ENCODE measurements around the gene OR52N4. TPM values are rescaled to one million over a fixed set of nuclear protein-coding genes. Genes with fewer than 3 reads are reported as not detected.

OR52N4 gene
- total and polyA plus RNA-seq, 10 donors: 0.91 to 6.0 (median 1.5) TPM

- peaks cover 0 to 8% (median 0%) of the 10 kb centered on the region in 6 donors for H3K36me3 ChIP-seq
- no peaks in the 10 kb centered on the region for H3K27me3 ChIP-seq (replicated peaks in 1 of 7)
- peaks cover 0 to 10% (median 3%) of the 10 kb centered on the region in 8 donors for H3K9me3 ChIP-seq
- H3K4me1 ChIP-seq: no peaks in the 10 kb centered on the region
- no peak within 1 kb of the TSS for H3K4me3 ChIP-seq
- TF ChIP-seq CTCF (IDR thresholded peaks at IDR 0.05 in 8 of 11, conservative IDR thresholded peaks at IDR 0.05 in 3 of 11) (no peak), POLR2A (IDR thresholded peaks at IDR 0.05) (no peak), POLR2AphosphoS5 (IDR thresholded peaks at IDR 0.05) (no peak)
- no peak within 1 kb of the TSS for H3K27ac ChIP-seq
- intact Hi-C loops (cut with DNase I; ENCODE audit: low total_unique reads): no loop called here
- DNase-seq: no peak
- 79 to 91% (median 86%) methylated on average over 1 of the region's 1 CpG for WGBS, 5 donors
Observed at GRCh38 chr11:5736396-5736795, 17.6 kb upstream of the OR52N4 start, which contains the start of gene OR56B1. Gene OR56B1 (plus strand): TSS chr11:5736448. CDS start chr11:5736517, 69 bp downstream.

GRCh38 chr11:5737091-5737490 lies 17.0 kb upstream of the OR52N4 start:
- no peaks in the 10 kb centered on the region for H3K4me1 ChIP-seq
- no peaks in the 10 kb centered on the region for H3K27me3 ChIP-seq (replicated peaks in 1 of 7)
- TF ChIP-seq CTCF (IDR thresholded peaks at IDR 0.05 in 8 of 11, conservative IDR thresholded peaks at IDR 0.05 in 3 of 11) (no peak), POLR2AphosphoS5 (IDR thresholded peaks at IDR 0.05) (no peak), POLR2A (IDR thresholded peaks at IDR 0.05) (no peak)
- H3K9me3 ChIP-seq: peaks cover 0 to 17% (median 10%) of the 10 kb centered on the region in 8 donors
- no peak for DNase-seq
- intact Hi-C loops (cut with DNase I; ENCODE audit: low total_unique reads): no loop called here
- H3K4me3 ChIP-seq: no peak overlapping the region
- peaks cover 0 to 8% (median 0%) of the 10 kb centered on the region in 6 donors for H3K36me3 ChIP-seq
- no peak overlapping the region for H3K27ac ChIP-seq

GRCh38 chr11:5737670-5738392 lies 16.2 kb upstream of the OR52N4 start:
- H3K4me3 ChIP-seq: no peak overlapping the region
- WGBS, 5 donors: 83 to 93% (median 88%) methylated on average over 6 of the region's 6 CpGs
- H3K27ac ChIP-seq: no peak overlapping the region
- H3K9me3 ChIP-seq: peaks cover 0 to 24% (median 16%) of the 10 kb centered on the region in 8 donors
- peaks cover 0 to 8% (median 0%) of the 10 kb centered on the region in 6 donors for H3K36me3 ChIP-seq
- no peak for TF ChIP-seq CTCF (IDR thresholded peaks at IDR 0.05 in 8 of 11, conservative IDR thresholded peaks at IDR 0.05 in 3 of 11)
- TF ChIP-seq POLR2A (IDR thresholded peaks at IDR 0.05): no peak
- TF ChIP-seq POLR2AphosphoS5 (IDR thresholded peaks at IDR 0.05): no peak
- DNase-seq: no peak
- intact Hi-C loops (cut with DNase I; ENCODE audit: low total_unique reads): no loop called here
- H3K27me3 ChIP-seq (replicated peaks in 1 of 7): no peaks in the 10 kb centered on the region
- H3K4me1 ChIP-seq: no peaks in the 10 kb centered on the region

DNA sequence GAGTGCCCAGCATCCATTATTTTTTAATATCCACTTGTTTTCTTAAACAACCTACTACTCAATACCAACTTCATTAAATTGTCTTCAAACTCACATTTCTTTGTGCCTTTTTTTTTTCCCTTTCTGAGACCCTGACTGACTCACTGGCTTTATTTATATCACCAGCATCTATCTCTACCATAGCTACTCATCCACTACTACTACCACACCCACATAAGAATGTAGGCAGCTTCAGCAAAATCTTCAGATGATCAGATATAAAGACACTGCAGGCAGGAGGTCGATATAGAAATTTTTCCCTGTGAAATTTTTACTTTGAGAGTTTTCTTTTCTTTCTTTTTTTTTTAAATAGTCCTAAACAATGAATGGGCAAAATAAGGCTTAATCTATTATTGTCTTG lies 15.6 kb upstream of the OR52N4 start:
- Histone ChIP-seq H3K27me3 (replicated peaks in 1 of 7) (no peaks in the 10 kb centered on the region), H3K4me1 (no peaks in the 10 kb centered on the region), H3K27ac (no peak overlapping the region), H3K4me3 (no peak overlapping the region), H3K9me3 (peaks cover 0 to 25% (median 16%) of the 10 kb centered on the region in 8 donors), H3K36me3 (peaks cover 0 to 8% (median 0%) of the 10 kb centered on the region in 6 donors)
- no peak for DNase-seq
- WGBS, 5 donors: 46 to 73% (median 61%) methylated on average over 1 of the region's 1 CpG
- TF ChIP-seq CTCF (IDR thresholded peaks at IDR 0.05 in 8 of 11, conservative IDR thresholded peaks at IDR 0.05 in 3 of 11) (no peak), POLR2A (IDR thresholded peaks at IDR 0.05) (no peak), POLR2AphosphoS5 (IDR thresholded peaks at IDR 0.05) (no peak)
- intact Hi-C loops (cut with DNase I; ENCODE audit: low total_unique reads): no loop called here
